NCI-H1436 treated with DMSO at 0.1 percent for 48 hours (cell line): ENCODE measurements around the gene CAV1.

ENCODE experiments used
- DNase-seq: peaks from one replicate; lab custom pipeline; 2025; lab: John Stamatoyannopoulos, UW

CAV1 gene

DNA sequence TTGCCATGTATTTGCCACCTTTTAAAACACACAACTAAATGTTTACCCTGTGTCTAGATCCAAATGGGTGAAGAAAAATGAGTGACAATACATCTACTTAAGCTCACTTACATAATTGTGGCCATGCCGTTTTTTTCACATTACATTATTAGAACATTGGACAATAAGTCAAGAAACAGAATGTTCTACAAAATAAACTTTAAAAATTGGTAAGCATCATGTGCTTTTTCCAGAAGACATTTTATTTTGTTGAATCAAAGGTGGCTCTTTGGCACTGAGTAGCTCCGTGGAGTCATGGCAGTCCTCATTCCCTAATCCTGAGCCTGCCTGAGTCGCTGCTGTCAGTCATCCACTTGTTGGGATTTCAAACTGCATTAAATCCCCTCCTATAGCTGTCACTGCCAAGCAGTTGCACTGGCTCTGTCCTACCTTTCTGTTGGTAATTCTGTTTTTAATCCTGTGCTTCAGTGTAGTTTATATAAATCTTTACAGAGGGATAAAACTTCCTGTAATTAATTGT lies 32.3 kb downstream of the CAV1 start:
- no peak for DNase-seq

DNA sequence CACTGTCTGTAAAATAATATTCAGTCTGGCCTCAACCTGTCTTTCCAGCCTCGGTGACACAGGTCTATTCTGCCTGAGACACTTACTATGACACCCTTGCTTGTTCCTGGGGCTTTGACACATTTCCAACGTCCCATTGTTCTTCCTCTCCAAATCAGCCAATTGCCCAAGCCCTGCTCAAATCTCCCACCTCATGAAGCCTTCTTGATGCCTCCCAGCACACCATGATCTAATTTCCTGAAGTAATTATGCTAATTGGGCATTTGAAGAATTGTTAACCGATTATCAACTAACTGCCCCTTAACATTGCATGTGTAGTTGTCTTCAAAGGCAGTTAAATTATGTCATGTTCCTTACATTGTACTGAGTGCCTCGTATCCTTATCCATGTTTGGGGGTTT lies 33.1 kb downstream of the CAV1 start:
- DNase-seq: no peak

DNA sequence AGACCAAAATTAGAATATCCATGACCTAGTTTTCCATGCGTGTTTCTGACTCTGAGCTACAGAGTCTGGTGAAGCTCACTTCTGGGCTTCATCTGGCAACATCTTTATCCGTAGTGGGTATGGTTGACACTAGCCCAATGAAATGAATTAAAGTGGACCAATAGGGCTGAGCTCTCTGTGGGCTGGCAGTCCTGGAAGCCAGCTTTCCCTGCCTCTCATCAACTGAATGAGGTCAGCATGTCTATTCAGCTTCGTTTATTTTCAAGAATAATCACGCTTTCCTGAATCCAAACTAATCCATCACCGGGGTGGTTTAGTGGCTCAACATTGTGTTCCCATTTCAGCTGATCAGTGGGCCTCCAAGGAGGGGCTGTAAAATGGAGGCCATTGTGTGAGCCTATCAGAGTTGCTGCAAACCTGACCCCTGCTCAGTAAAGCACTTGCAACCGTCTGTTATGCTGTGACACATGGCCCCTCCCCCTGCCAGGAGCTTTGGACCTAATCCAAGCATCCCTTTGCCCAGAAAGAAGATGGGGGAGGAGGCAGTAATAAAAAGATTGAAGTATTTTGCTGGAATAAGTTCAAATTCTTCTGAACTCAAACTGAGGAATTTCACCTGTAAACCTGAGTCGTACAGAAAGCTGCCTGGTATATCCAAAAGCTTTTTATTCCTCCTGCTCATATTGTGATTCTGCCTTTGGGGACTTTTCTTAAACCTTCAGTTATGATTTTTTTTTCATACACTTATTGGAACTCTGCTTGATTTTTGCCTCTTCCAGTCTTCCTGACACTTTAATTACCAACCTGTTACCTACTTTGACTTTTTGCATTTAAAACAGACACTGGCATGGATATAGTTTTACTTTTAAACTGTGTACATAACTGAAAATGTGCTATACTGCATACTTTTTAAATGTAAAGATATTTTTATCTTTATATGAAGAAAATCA lies 35.5 kb downstream of the CAV1 start:
- no peak for DNase-seq

DNA sequence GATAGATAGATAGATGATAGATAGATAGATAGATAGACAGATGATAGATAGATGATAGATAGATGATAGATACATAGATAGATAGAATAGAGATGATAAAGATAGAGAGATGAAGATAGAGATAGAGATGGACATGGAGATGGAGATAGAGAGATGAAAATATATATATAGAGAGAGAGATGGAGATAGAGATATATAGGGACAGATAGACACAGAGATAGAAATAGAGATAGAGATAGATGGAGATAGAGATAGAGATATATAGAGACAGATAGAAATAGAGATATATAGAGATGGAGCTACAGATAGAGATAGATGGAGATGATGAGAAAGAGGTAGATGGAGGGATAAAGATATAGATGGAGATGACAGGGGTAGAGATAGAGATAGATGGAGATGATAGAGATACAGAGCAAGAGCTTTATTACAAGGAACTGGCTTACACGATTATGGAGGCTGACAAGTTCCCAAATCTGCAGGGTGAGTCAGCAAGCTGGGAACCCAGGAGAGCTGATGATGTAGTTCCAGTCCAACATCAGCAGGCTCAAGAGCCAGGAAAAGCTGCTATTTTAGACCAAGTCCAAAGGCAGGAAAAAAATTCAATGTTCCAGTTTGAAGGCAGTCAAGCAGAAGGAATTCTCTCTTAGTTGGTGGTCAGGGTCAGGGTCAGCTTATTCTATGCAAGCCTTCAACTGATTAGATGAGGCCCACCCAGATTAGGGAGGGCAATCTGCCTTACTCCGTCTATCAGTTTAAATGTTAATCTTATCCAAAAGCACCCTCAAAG lies 37.1 kb downstream of the CAV1 start:
- no peak for DNase-seq

DNA sequence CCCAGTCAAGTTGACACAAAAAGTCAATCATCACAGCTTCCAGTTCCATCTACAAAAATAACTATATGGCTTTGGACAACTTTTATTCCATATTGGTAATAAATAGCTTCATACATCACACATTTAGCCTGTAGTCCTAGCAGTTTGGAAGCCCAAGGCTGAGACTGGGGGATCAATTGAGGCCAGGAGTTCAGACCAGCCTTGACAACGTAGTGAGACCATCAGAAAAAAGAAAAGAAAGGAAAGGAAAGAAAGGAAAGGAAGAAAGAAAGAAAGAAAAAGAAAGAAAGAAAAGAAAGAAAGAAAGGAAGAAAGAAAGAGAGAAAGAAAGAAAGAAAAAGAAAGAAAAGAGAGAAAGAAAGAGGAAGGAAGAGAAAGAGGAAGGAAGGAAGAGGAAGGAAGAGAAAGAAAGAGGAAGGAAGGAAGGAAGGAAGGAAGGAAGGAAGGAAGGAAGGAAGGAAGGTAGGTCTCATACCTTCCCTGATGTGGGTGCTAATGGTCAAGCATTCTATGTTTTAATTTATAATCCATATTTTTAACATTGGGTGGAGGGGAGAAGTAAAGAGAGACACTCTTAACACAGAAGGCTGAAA lies 37.8 kb downstream of the CAV1 start:
- DNase-seq: no peak

DNA sequence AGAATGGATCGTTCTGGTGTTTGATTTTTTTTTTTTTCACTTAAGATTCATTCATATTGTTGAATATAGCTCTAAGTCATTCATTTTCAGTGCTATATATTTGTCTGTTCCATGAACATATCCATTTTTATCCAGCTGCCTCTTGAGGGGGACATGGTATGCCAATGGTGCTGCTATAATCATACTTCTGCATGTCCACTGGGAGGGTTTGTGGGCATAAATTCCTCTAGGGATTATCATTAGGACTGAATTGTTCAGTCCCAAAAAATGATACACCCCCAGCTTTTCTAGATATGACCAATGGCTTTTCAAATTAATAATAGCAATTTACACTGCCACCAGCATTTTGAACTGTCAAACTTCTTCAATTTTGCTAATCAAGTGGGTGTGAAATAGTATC lies 41.1 kb downstream of the CAV1 start:
- no peak for DNase-seq

DNA sequence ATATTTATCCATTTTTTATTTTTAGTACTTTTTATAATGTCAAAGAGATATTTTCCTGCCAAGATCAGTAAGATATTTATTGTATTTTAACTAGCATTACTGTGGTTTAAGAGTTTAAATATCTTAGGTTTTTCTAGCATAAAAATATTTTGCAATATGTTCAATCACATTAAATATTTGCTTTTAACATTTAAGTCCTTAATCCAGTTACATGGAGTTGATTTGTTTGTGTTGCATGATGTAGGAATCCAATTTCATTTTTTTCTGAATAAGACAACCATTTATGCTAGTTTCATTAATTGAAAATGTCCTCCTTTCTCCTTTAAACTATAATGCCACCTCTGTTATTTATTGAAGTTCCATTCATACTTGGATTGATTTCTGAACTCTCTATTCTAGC lies 41.8 kb downstream of the CAV1 start:
- DNase-seq: no peak

DNA sequence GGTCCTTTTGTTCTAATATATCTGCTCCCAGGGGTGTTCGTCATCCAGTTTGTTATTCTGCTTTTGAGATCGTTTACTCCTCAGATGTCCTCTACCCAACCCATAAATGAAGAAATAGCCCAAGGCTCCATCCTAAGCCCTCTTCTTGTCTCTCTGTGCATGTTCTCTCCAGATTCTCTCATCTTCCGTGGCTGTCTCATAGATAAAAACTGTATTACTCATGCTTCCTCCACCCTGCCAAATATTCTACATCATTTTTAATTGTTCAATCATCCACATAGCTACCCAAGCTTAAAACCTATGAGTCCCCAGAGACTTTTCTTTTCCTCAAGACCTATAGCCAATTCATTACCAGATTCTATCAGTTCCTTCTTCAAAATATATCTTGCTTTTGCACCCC lies 44.9 kb downstream of the CAV1 start:
- no peak for DNase-seq

DNA sequence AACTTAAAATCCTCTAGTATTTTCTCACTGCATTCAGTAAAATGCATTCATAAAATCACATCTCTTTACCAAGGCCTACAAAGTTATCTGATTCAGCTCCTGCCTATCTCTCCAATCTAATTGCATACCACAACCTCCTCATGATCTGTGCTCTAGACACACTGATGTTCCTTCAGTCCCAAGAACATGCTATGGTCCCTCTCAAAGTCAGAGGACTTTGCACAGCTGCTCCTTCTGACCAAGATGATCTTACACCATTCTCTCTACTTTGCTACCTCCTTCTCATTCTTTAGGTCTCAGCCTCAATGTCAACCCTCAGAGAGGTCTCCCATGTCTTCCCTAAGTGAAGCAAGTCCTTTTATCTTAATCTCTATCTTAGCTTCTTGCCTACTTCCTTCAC lies 45.5 kb downstream of the CAV1 start:
- DNase-seq: no peak

DNA sequence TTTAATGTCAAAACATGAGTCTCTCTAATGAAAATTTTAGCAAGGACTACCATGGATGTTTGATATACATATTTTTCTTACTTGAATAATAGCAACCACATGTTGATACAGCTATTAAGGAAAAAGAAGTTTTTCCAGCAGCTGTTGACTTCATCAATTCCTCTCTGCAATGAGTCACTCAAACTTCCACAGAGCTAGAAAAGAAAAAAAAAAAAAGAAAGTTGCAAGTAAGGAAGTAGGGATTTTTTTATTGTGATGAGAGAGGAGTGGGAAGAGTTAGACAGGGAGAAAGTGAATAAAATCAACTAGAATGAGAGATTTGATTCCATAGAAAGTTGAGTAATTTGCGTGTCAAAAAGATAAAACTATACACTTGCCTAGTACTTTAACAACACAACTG lies 46.2 kb downstream of the CAV1 start:
- no peak for DNase-seq

DNA sequence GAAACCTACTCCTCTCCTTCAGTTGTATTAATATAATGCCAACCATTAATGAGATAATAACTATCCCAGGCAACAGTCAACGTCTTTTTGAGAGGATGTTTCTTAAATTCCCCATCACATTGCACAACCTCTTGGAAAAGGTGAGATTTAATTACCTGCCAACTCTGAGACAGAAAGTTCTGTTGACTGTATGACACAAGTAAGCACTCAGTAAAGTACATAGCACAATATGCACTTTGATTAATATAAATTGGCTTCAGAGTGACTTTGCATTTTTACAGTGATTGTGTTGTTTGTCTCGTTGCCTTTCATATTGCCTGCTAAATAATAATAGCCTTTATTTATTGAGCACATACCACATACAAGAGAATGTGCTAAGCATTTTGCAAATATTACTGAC lies 46.7 kb downstream of the CAV1 start:
- no peak for DNase-seq

DNA sequence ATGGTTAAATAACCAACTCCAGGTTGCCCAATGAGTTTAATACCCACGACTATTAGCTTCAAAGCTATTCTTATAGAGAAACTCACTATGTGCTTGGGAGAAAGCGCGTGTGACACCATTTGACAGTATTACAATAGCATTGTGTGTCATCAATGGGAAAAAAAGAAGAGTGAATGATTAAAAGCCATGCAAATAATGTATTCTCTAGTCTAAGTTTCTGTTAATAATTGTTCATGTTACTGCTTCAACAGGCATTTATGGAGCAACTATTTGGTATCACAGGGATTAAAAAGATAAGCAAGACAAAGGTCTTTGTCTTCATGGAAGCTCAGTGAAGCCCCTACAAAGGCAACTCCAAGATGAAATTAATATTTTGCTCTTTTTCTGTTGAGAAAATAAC lies 47.2 kb downstream of the CAV1 start:
- no peak for DNase-seq

DNA sequence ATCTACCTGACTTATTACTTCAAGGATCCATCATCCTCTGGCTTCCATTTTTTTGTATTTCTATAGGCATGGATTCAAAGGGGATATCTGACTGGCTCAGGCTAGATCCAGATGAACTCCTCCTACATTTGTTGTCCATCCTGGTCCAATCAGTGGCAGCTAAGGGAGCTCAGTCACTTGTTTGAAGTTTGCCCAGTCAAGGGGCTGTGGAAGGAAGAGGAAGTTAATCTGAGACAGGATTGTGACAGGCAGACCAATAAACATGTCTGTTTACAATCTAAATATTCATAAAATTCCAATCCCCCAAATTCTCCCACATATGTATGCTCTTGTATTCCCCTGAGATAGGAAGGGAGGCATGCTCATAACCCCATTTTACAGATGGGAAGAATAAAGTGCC lies 48.7 kb downstream of the CAV1 start:
- no peak for DNase-seq

DNA sequence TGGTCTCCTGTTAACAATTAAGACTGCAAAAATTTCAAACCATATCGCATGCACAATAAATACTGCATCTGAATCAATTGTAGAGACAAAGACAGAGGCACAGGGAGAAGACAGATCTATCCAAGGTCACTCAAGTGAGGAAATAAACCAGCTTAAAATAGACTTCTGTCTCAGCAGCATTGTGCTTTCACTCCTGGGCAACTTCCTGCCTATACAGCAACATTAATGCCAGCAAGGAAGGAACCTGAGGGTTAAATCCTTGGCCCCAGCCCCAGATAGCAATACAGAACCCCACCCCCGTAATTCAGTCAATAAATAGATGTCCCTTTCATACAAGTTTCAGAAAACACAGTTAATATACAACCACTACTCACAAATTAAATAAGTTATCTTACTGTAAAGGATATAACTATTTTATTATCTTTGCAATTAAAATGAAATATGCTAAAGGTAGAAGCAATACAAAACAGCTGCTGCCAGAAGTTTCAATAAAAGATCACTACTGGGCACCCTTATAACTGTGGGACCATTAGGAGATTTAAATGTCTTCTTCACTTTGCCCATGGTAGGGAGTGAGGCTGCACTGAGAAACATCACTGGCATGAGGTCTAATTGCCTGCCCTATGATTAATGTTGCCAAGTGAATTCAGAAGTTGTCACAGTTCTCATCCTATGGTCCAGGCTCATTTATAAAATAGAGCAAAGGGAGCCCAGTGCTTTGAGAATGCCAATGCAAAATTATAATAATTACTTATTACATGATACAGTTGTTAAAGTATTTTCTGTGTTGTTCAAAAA lies 49.4 kb downstream of the CAV1 start:
- no peak for DNase-seq

DNA sequence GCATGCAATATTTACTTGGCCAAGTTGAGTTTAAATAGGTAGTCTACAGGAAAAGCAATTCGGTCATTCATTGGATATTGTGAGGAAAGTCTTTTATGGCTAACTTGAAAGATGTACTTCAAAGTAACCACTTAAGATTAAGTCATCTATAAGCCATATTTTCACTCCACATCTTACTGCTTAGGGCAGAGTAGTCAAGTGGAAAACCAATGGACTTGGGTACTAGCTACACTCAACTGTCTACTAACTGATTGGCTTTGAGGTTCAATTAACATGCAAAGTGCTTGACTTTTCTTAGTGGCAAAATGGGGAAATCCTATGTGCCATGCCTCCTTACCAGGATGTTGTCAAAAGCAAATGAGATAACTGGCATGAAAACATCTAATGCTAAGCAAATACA lies 51.0 kb downstream of the CAV1 start:
- DNase-seq: no peak

DNA sequence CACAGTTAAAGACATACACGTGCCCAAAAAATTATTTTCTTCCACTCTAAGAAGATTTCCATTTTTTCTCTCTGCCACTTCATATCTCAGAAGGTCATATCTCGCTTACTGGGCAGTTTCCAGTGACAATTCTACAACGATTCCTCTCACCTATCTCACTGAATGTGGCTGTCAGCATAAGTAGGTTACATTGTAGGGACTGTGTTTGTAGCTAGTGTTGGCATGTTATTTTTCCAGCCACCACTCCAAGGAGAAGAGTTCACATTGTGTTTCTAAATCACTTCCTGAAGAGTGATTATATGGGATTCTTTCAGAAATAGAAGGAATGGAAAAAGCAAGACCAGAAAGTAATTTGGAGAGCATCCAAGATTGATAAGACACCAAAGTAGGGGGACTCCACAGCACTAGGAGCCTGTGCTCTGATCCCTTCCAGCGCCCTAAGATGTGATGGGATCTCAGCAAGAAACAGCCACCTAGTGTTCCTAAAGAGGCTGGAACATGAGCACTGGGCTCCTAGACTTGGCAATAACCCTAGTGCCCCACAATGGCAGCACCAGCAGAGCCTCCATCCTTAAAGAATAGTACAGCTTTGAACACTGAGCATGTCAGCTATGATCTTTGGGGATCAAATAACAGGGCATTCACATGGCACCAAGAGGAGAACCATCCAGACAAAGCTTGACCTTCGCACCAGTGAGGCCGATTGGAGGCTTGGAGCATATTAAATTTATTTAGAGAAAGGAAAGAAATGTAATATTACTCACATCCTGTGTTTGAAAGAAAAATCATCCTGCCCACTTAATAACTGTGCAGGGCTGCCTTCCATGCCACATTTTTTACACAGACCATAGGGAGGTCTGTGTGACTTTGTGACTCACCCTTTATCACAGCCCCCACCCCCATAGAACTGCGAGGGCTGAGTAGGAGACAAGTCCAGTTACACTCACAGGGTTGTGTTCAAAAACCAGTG lies 51.8 kb downstream of the CAV1 start:
- no peak for DNase-seq

DNA sequence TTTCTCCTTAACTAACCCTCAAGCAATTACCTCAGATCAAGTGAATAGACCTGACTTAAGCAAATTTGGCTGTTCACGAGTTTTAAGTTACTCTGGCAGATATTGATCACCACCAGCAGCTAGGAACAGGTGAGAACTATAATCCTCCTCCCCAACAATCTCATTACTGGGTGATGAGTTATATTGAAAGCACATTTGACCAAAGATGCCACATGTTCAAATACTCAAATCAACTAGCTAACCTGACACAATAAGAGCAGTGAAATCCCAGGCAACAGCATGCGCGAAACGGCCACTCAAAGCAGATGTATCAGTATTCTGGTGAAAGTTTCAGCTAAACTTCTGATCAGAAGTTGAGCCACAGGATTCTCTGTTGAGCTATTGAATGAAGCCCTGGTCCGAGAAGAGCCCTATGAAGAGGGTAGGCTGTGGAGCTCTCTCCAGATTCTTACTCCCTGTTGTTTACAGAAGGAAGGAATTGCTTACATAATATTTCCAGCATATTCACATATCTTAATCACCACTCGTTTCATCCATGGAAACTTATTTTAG lies 52.6 kb downstream of the CAV1 start:
- DNase-seq: no peak

DNA sequence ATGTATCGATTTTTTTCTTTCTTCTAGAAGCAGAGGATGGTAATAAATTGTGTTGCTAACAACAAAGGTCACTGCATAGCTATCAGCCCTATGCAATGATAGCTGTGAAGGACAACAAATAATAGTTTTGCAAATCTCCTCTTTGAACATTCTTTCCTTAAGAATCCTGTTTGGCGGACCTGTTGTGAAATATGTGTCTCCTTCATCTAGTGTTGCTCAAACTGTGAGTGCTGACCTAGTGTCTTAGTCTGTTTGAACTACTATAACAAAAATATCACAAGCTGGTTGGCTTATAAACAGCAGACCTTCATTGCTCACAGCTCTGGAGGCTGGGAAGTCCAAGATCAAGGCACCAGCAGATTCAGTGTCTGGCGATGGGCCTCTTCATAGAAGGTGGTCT lies 53.7 kb downstream of the CAV1 start:
- DNase-seq: no peak

DNA sequence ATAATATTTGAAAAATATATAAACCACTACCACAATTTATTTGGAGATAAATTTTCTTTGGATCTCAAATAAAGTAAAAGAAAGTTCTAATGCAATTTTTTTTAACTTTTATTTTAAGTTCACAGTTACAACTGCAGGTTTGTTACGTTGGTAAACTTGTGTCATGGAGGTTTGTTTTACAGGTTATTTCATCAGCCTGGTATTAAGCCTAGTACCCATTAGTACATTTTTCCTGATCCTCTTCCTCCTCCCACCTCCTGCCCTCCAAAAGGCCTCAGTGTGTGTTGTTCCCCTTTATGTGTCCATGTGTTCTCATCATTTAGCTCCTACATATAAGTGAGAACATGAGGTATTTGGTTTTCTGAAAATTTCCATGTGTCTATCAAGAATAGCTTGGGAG lies 54.5 kb downstream of the CAV1 start:
- DNase-seq: no peak

DNA sequence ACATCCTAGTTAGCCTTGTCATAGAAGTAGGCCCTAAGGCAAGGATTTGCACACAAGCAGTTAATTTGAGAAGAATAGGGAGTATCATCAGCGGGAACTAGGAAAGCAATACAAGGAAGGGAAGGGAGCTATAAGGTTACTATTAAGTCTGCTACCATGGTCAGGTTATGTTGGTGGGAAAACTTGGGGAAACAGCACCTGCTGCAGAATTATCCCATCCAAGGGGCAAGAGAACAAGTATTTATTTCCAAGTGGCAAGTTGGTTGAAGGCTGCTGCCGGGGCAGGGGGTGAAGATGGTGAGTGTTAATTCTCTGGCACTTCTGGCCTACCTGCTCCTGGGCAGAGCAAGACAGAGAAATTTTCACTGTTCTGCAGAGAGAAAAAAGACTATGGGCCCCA lies 55.0 kb downstream of the CAV1 start:
- DNase-seq: no peak
